ENCODE data around the gene CRACDL. TPM values are rescaled to one million over a fixed set of nuclear protein-coding genes. Genes with fewer than 3 reads are reported as not detected.

The CRACDL gene
- polyA plus RNA-seq, 1 of the 3 experiments (the other 2 are of a cell fraction), result not detected

- no peak overlapping the region for H3K4me3 ChIP-seq (ENCODE audit: low read depth in 2 of 2, low read length in 1 of 2)
- TF ChIP-seq RFX5 (IDR thresholded peaks at IDR 0.05; ENCODE audit: low read length) (no peak), REST (IDR thresholded peaks at IDR 0.05; ENCODE audit: low read depth, low read length) (no peak), RXRA (IDR thresholded peaks at IDR 0.05; ENCODE audit: borderline replicate concordance, low read depth) (no peak), JUND (IDR thresholded peaks at IDR 0.05) (no peak), RAD21 (IDR thresholded peaks at IDR 0.05; ENCODE audit: low read length) (no peak), USF1 (IDR thresholded peaks at IDR 0.05; ENCODE audit: borderline replicate concordance, low read depth) (no peak), NFIC (IDR thresholded peaks at IDR 0.05; ENCODE audit: borderline replicate concordance) (no peak), FOSL2 (IDR thresholded peaks at IDR 0.05; ENCODE audit: borderline replicate concordance, low read depth) (no peak), TCF12 (IDR thresholded peaks at IDR 0.05) (no peak)
- no peaks in the 10 kb centered on the region for H3F3A ChIP-seq (replicated peaks; ENCODE audit: insufficient read depth)
- no peaks in the 10 kb centered on the region for H3K79me2 ChIP-seq (ENCODE audit: insufficient read depth)
- DNase-seq, result no peak
- no peak overlapping the region for H3K4me2 ChIP-seq
- ChIA-PET CTCF (no interaction called here), POLR2A (no interaction called here)
- H3K27me3 ChIP-seq (ENCODE audit: insufficient read depth), result no peaks in the 10 kb centered on the region
- no peaks in the 10 kb centered on the region; a peak in 1 of 4 replicates for H3K4me1 ChIP-seq (ENCODE audit: control insufficient read depth in 1 of 2, insufficient read depth in 2 of 2, low read depth in 1 of 2, low read length in 1 of 2)
- no peaks in the 10 kb centered on the region for H3K36me3 ChIP-seq (replicated peaks in 1 of 2; ENCODE audit: control insufficient read depth in 1 of 2, insufficient read depth in 2 of 2, low read length in 1 of 2)
- H2AFZ ChIP-seq (ENCODE audit: low read depth), result no peak overlapping the region
- H3K9me3 ChIP-seq, result 0 out of 2 replicates have a peak, but pooled peaks cover 4% of the 10 kb centered on the region
- H3K9ac ChIP-seq, result no peak overlapping the region
- H3K9me2 ChIP-seq, result no peaks in the 10 kb centered on the region
- 39% methylated on average over 5 of the region's 6 CpGs for WGBS (ENCODE audit: low lambda C conversion rate)
- H4K20me1 ChIP-seq (ENCODE audit: insufficient read depth), result no peaks in the 10 kb centered on the region
- H3K27ac ChIP-seq (ENCODE audit: low read depth in 2 of 2, low read length in 1 of 2), result no peak overlapping the region
Measured at GRCh38 chr2:98786179-98786578, 149.8 kb downstream of the CRACDL start.

- POLR2A ChIA-PET, result no interaction called here
- Histone ChIP-seq H3K9me2 (no peaks in the 10 kb centered on the region), H3K4me1 (ENCODE audit: control insufficient read depth in 1 of 2, insufficient read depth in 2 of 2, low read depth in 1 of 2, low read length in 1 of 2) (no peaks in the 10 kb centered on the region; a peak in 1 of 4 replicates), H3K79me2 (ENCODE audit: insufficient read depth) (no peaks in the 10 kb centered on the region), H3K27me3 (ENCODE audit: insufficient read depth) (no peaks in the 10 kb centered on the region), H3K27ac (ENCODE audit: low read depth in 2 of 2, low read length in 1 of 2) (no peak overlapping the region), H3K4me3 (ENCODE audit: low read depth in 2 of 2, low read length in 1 of 2) (no peak overlapping the region), H2AFZ (ENCODE audit: low read depth) (no peak overlapping the region), H3K4me2 (no peak overlapping the region), H4K20me1 (ENCODE audit: insufficient read depth) (no peaks in the 10 kb centered on the region), H3K9me3 (0 out of 2 replicates have a peak, but pooled peaks cover 4% of the 10 kb centered on the region), H3K36me3 (replicated peaks in 1 of 2; ENCODE audit: control insufficient read depth in 1 of 2, insufficient read depth in 2 of 2, low read length in 1 of 2) (no peaks in the 10 kb centered on the region), H3K9ac (no peak overlapping the region), H3F3A (replicated peaks; ENCODE audit: insufficient read depth) (no peaks in the 10 kb centered on the region)
- DNase-seq, result no peak
- CTCF ChIA-PET, result no interaction called here
- TF ChIP-seq YY1 (IDR thresholded peaks at IDR 0.05; ENCODE audit: low read depth), result no peak
- no peak for TF ChIP-seq ELF1 (IDR thresholded peaks at IDR 0.05)
- TF ChIP-seq TEAD4 (IDR thresholded peaks at IDR 0.05; ENCODE audit: borderline replicate concordance, insufficient read depth), result no peak
- TF ChIP-seq RXRA (IDR thresholded peaks at IDR 0.05; ENCODE audit: borderline replicate concordance, low read depth), result no peak
- no peak for TF ChIP-seq FOSL2 (IDR thresholded peaks at IDR 0.05; ENCODE audit: borderline replicate concordance, low read depth)
- no peak for TF ChIP-seq USF1 (IDR thresholded peaks at IDR 0.05; ENCODE audit: borderline replicate concordance, low read depth)
- no peak for TF ChIP-seq NRF1 (IDR thresholded peaks at IDR 0.05; ENCODE audit: low read depth, low read length)
- no peak for TF ChIP-seq EZH2phosphoT487 (IDR thresholded peaks at IDR 0.05; ENCODE audit: borderline replicate concordance, low read depth)
- TF ChIP-seq, protein P1, sequence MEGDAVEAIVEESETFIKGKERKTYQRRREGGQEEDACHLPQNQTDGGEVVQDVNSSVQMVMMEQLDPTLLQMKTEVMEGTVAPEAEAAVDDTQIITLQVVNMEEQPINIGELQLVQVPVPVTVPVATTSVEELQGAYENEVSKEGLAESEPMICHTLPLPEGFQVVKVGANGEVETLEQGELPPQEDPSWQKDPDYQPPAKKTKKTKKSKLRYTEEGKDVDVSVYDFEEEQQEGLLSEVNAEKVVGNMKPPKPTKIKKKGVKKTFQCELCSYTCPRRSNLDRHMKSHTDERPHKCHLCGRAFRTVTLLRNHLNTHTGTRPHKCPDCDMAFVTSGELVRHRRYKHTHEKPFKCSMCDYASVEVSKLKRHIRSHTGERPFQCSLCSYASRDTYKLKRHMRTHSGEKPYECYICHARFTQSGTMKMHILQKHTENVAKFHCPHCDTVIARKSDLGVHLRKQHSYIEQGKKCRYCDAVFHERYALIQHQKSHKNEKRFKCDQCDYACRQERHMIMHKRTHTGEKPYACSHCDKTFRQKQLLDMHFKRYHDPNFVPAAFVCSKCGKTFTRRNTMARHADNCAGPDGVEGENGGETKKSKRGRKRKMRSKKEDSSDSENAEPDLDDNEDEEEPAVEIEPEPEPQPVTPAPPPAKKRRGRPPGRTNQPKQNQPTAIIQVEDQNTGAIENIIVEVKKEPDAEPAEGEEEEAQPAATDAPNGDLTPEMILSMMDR (IDR thresholded peaks at IDR 0.05), result no peak
- TF ChIP-seq PBX3 (IDR thresholded peaks at IDR 0.05), result no peak
- no peak for TF ChIP-seq MEF2A (IDR thresholded peaks at IDR 0.05; ENCODE audit: borderline replicate concordance, low read depth)
- TF ChIP-seq CHD2 (IDR thresholded peaks at IDR 0.05; ENCODE audit: low read length, partially characterized antibody), result no peak
- TF ChIP-seq TCF12 (IDR thresholded peaks at IDR 0.05), result no peak
- no peak for TF ChIP-seq POLR2AphosphoS5 (IDR thresholded peaks at IDR 0.05; ENCODE audit: low read depth, low read length)
- TF ChIP-seq, protein P2, sequence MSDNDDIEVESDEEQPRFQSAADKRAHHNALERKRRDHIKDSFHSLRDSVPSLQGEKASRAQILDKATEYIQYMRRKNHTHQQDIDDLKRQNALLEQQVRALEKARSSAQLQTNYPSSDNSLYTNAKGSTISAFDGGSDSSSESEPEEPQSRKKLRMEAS (IDR thresholded peaks at IDR 0.05; ENCODE audit: low read depth), result no peak
- no peak for TF ChIP-seq TAF1 (IDR thresholded peaks at IDR 0.05; ENCODE audit: borderline replicate concordance, low read depth, low read length)
Measured at GRCh38 chr2:98782570-98782969, 153.5 kb downstream of the CRACDL start.

Data from SK-N-SH (cell line).